Prostate gland (tissue), 2 donors: ENCODE measurements around the gene KLLN.

Source experiments
- CTCF ChIP-seq, 4 experiments: fragments of 200-600 bp in 2 of 4; fragments of 450-650 bp in 2 of 4; sonication (generic) in 2 of 4; IDR thresholded peaks; 1 replicate in 3 of 4; 2 replicates in 1 of 4; pipeline ENCODE4 v1.5.1; 2016 to 2019; ENCODE audit warnings: antibody characterized with exemption in 4 of 4, mild to moderate bottlenecking in 2 of 4, moderate library complexity in 2 of 4
- POLR2A ChIP-seq: fragments of 450-650 bp; IDR thresholded peaks from one replicate; pipeline ENCODE4 v1.6.1; 2016; ENCODE audit warnings: antibody characterized with exemption, mild to moderate bottlenecking
- POLR2AphosphoS5 ChIP-seq: sonication (generic); formaldehyde crosslinking; IDR thresholded peaks from one replicate; pipeline ENCODE4 v1.6.1; 2017; ENCODE audit warnings: antibody characterized with exemption

- TF ChIP-seq CTCF (IDR thresholded peaks at IDR 0.05) (no peak), POLR2AphosphoS5 (no peak), POLR2A (no peak)
Measured at GRCh38 chr10:87816898-87817608, 46.3 kb downstream of the KLLN start.
